Measurements from ENCODE around the gene KCTD1. TPM values are rescaled to one million over a fixed set of nuclear protein-coding genes. Genes with fewer than 3 reads are reported as not detected.

Gene KCTD1
- total RNA-seq, 1 donor from 2014 or later = 1.3 TPM

- H3K4me3 ChIP-seq = no peak overlapping the region
- no peak for TF ChIP-seq CTCF (IDR thresholded peaks at IDR 0.05)
- no peak overlapping the region for H3K27ac ChIP-seq
- H3K27me3 ChIP-seq = no peaks in the 10 kb centered on the region
- no peaks in the 10 kb centered on the region for H3K36me3 ChIP-seq
- H3K9me3 ChIP-seq = no peaks in the 10 kb centered on the region
- no peak for DNase-seq (ENCODE audit: low spot score in 2 of 2)
- intact Hi-C loops (cut with DNase I) = no loop called here
- H3K4me1 ChIP-seq = no peaks in the 10 kb centered on the region
Observed at GRCh38 chr18:26425148-26425531, 123.2 kb downstream of the KCTD1 start.

GRCh38 chr18:26424428-26425147 is 123.8 kb downstream of the KCTD1 start:
- DNase-seq (ENCODE audit: low spot score in 2 of 2) = no peak
- H3K27ac ChIP-seq = no peak overlapping the region
- intact Hi-C loops (cut with DNase I) = no loop called here

GRCh38 chr18:26422472-26423162 is 125.7 kb downstream of the KCTD1 start:
- Histone ChIP-seq H3K36me3 (no peaks in the 10 kb centered on the region), H3K27ac (no peak overlapping the region), H3K27me3 (no peaks in the 10 kb centered on the region), H3K9me3 (no peaks in the 10 kb centered on the region), H3K4me1 (no peaks in the 10 kb centered on the region), H3K4me3 (no peak overlapping the region)
- no peak for TF ChIP-seq CTCF (IDR thresholded peaks at IDR 0.05)
- intact Hi-C loops (cut with DNase I) = no loop called here
- DNase-seq (ENCODE audit: low spot score in 2 of 2) = no peak

More at GRCh38 chr18:26424428-26425147, 123.8 kb downstream of the KCTD1 start:
- no peak overlapping the region for H3K4me3 ChIP-seq
- no peaks in the 10 kb centered on the region for H3K27me3 ChIP-seq
- H3K36me3 ChIP-seq = no peaks in the 10 kb centered on the region
- H3K4me1 ChIP-seq = no peaks in the 10 kb centered on the region
- TF ChIP-seq CTCF (IDR thresholded peaks at IDR 0.05) = no peak
- no peaks in the 10 kb centered on the region for H3K9me3 ChIP-seq

GRCh38 chr18:26421931-26422330 is 126.4 kb downstream of the KCTD1 start:
- DNase-seq (ENCODE audit: low spot score in 2 of 2) = no peak
- Histone ChIP-seq H3K4me1 (no peaks in the 10 kb centered on the region), H3K27me3 (no peaks in the 10 kb centered on the region), H3K9me3 (no peaks in the 10 kb centered on the region), H3K27ac (no peak overlapping the region), H3K36me3 (no peaks in the 10 kb centered on the region), H3K4me3 (no peak overlapping the region)
- no peak for TF ChIP-seq CTCF (IDR thresholded peaks at IDR 0.05)
- intact Hi-C loops (cut with DNase I) = no loop called here

- DNase-seq (ENCODE audit: low spot score in 2 of 2) = no peak
- Histone ChIP-seq H3K27ac (no peak overlapping the region), H3K9me3 (no peaks in the 10 kb centered on the region), H3K27me3 (no peaks in the 10 kb centered on the region), H3K36me3 (no peaks in the 10 kb centered on the region), H3K4me1 (no peaks in the 10 kb centered on the region), H3K4me3 (no peak overlapping the region)
- intact Hi-C loops (cut with DNase I) = no loop called here
- TF ChIP-seq CTCF (IDR thresholded peaks at IDR 0.05) = no peak
Observed at GRCh38 chr18:26421503-26421902, 126.8 kb downstream of the KCTD1 start.
